Stimulated activated CD4-positive, alpha-beta T cell treated with anti-CD3 and anti-CD28 coated beads, Interleukin-1b, Interleukin-23, amount 100 ng/mL, for 1 hour (primary cell): ENCODE measurements around the gene OR5M3.

Source experiments
- DNase-seq, 2 donors: peaks; one replicate each; pipeline ENCODE4 v3.0.0-alpha.2; 2020; ENCODE audit warnings: low read depth in 2 of 2

Gene OR5M3

GRCh38 chr11:56473252-56473651 is at the start of gene OR5M3:
TSS of gene OR5M3 (minus strand) at chr11:56473352. CDS start at chr11:56470497, 2,855 bp downstream.
- DNase-seq = no peak

DNA sequence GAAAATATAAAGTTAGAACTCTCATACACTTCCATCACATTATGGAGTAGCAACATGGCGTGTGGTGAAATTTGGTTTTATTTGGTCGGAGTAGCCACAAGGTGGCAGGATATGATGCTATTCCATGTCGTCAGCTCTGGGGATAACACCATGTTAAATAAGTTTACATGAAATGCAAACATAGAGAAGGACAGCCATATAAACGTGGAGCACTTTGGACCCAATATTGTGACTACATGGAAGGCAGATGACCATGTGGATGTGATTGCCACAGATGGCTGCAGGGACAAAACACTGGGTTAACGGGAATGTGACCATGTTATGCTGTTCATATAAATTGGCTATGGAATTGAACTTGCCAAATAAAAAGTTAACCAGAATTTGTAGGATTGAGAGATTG is 48.9 kb upstream of the OR5M3 start:
- DNase-seq = no peak

- no peak for DNase-seq
These were observed 40.1 kb upstream of the OR5M3 start for GRCh38 chr11:56513280-56513679.

- DNase-seq = no peak
These were observed 36.3 kb upstream of the OR5M3 start for GRCh38 chr11:56509439-56509838.

DNA sequence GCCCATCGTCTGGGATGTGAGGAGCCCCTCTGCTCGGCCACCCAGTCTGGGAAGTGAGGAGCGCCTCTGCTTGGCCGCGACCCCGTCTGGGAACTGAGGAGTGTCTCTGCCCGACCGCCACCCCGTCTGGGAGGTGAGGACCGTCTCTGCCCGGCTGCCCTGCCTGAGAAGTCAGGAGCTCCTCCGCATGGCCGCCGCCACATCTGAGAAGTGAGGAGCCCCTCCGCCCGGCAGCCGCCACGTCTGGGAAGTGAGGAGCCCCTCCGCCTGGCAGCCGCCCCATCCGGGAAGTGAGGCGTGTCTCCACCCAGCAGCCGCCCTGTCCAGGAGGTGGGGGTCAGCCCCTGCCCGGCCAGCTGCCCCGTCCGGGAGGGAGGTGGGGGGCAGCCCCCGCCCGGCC is 23.9 kb upstream of the OR5M3 start:
- no peak for DNase-seq

DNA sequence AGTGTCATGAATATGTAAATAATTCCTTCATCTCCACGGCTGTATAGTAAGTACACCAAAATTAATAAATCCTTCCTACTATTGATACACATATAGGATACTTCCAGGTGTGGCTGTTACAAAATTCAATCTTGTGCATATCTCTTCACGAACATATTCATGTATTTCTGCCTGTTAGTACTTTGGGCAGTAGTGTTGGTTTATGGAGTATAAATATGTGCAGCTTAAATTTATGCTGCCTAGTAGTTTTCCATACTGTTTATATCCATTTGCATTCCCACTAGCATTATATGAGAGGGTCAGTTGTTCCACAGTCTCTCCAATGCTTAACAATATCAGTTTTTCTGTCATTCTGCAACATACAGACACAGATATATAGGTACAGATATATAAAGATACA is 22.0 kb upstream of the OR5M3 start:
- no peak for DNase-seq

DNA sequence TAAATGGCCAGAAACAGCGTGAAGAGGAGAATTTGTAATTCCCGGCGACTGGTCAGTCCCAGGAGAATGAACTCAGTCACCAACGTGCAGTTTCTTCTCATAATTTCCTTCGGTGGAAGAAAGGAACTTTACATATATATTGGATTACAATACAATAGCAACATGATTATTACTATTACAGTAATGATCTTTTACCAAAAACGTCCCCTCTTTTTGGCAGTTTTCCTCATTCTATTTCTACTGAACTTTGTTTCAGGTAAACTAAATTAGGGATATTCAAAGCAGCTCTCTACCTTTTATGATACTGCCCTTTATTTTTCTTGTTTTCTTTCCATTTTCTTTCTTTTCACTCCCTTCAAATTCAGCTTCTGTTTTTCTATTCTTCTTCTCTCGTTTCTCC is 18.1 kb upstream of the OR5M3 start, which contains the start of gene OR5M8:
Gene OR5M8, minus strand, starts transcription at position 101 of the 400 bp plus-strand sequence. Its CDS starts 0 bp downstream, at position 101.
- DNase-seq = no peak

- DNase-seq = no peak
These were observed 13.6 kb upstream of the OR5M3 start for GRCh38 chr11:56486801-56487200.

- DNase-seq = no peak
These were observed 1.6 kb upstream of the OR5M3 start for GRCh38 chr11:56474729-56475235.

DNA sequence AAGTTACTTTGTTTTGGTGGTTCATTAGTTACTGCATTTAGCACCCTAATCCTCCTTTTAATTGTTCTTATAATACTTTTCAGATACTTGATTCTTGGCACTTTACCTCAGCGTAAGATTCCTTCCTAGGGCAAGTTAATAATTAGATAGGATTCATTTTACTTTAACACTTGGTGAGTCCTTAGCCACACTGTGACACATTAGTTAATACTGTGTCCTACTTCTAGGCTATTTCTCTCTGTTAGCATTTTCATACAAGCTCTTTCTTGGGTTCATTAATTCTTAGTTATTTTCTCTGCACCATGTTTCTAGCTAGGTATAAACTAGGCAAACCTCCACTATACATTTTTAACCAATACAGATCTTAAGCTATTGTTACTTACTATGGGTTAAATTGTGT is 16.1 kb downstream of the OR5M3 start:
- DNase-seq = no peak

GRCh38 chr11:56453521-56453920 is 19.6 kb downstream of the OR5M3 start:
- no peak for DNase-seq
